DND-41 (cell line): ENCODE results near the gene AOPEP.

Experiments
- ATAC-seq: fragments of 200-7000 bp; cut with Tn5 transposase; 3 replicates; pipeline ENCODE4 v1.9.1; 2021; ENCODE audit warnings: low read depth; ENCODE audit not compliant: insufficient read depth
- DNase-seq: peaks from one replicate; pipeline ENCODE4 v3.0.0-alpha.2; 2020
- H2AFZ ChIP-seq: 2 replicates; pipeline ENCODE4 v1.6.0; 2012; ENCODE audit warnings: low read depth, low read length
- H3K27ac ChIP-seq: 2 replicates; pipeline ENCODE4 v1.5.1; 2012; ENCODE audit warnings: low read length, inconsistent platforms
- H3K27me3 ChIP-seq: fragments of 200-600 bp; sonication (generic); 2 replicates; pipeline ENCODE4 v1.6.0; 2012; ENCODE audit warnings: low read length, mild to moderate bottlenecking, inconsistent platforms; ENCODE audit not compliant: insufficient read depth, poor library complexity
- H3K36me3 ChIP-seq: 2 replicates; pipeline ENCODE4 v1.5.1; 2012; ENCODE audit warnings: low read length, inconsistent platforms; ENCODE audit not compliant: insufficient read depth
- H3K4me1 ChIP-seq: 2 replicates; pipeline ENCODE4 v1.5.1; 2012; ENCODE audit warnings: mild to moderate bottlenecking, low read length; ENCODE audit not compliant: insufficient read depth
- H3K4me2 ChIP-seq: 2 replicates; pipeline ENCODE4 v1.6.0; 2012; ENCODE audit warnings: mild to moderate bottlenecking, moderate library complexity, low read length, inconsistent platforms; ENCODE audit not compliant: insufficient read depth
- H3K4me3 ChIP-seq, 2 experiments: fragments of 200-600 bp in 1 of 2; shearing (Covaris generic) in 1 of 2; 2 replicates each; pipeline ENCODE4 v1.5.1; 2012 to 2016; ENCODE audit warnings: inconsistent platforms in 2 of 2, low read length in 2 of 2, mild to moderate bottlenecking in 2 of 2, low read depth in 1 of 2, moderate library complexity in 1 of 2
- H3K79me2 ChIP-seq: 2 replicates; pipeline ENCODE4 v1.6.0; 2012; ENCODE audit warnings: low read length, inconsistent platforms; ENCODE audit not compliant: insufficient read depth
- H3K9ac ChIP-seq: 2 replicates; pipeline ENCODE4 v1.6.0; 2012; ENCODE audit warnings: low read depth, mild to moderate bottlenecking, inconsistent platforms, low read length, moderate library complexity
- H3K9me3 ChIP-seq: 2 replicates; pipeline ENCODE4 v1.5.1; 2012; ENCODE audit warnings: low read length, moderate library complexity, mild to moderate bottlenecking, inconsistent platforms; ENCODE audit not compliant: insufficient read depth, severe bottlenecking
- H4K20me1 ChIP-seq: 2 replicates; pipeline ENCODE4 v1.6.0; 2012; ENCODE audit warnings: low read length; ENCODE audit not compliant: insufficient read depth
- CTCF ChIP-seq: IDR thresholded peaks from 2 replicates; pipeline ENCODE4 v1.5.1; 2012; ENCODE audit warnings: borderline replicate concordance, low read length, moderate library complexity, mild to moderate bottlenecking; ENCODE audit not compliant: poor library complexity, severe bottlenecking; ENCODE audit errors: extremely low read depth
- EZH2 ChIP-seq: IDR thresholded peaks from 3 replicates; pipeline ENCODE4 v1.6.1; 2012; ENCODE audit warnings: borderline replicate concordance, low read depth, mild to moderate bottlenecking, moderate library complexity, low read length, inconsistent platforms; ENCODE audit not compliant: severe bottlenecking

Gene AOPEP

GRCh38 chr9:94680020-94680419, 46.5 kb upstream of the AOPEP start:
- peaks cover 8% of the 10 kb centered on the region for H3K27me3 ChIP-seq
- no peak overlapping the region for H3K27ac ChIP-seq
- no peaks in the 10 kb centered on the region for H3K9me3 ChIP-seq
- no peak overlapping the region for H3K9ac ChIP-seq
- no peak for ATAC-seq
- DNase-seq = no peak
- no peaks in the 10 kb centered on the region for H4K20me1 ChIP-seq
- no peaks in the 10 kb centered on the region for H3K79me2 ChIP-seq
- no peak overlapping the region for H2AFZ ChIP-seq
- no peak for TF ChIP-seq EZH2
- no peak for TF ChIP-seq CTCF
- H3K36me3 ChIP-seq = no peaks in the 10 kb centered on the region
- H3K4me2 ChIP-seq = no peak overlapping the region
- H3K4me1 ChIP-seq = no peaks in the 10 kb centered on the region
- H3K4me3 ChIP-seq = no peak overlapping the region

GRCh38 chr9:94680621-94681020, 45.9 kb upstream of the AOPEP start:
- Histone ChIP-seq H3K9ac (no peak overlapping the region), H4K20me1 (no peaks in the 10 kb centered on the region), H3K9me3 (no peaks in the 10 kb centered on the region), H3K4me3 (no peak overlapping the region), H3K27ac (no peak overlapping the region), H3K36me3 (no peaks in the 10 kb centered on the region), H3K4me1 (no peaks in the 10 kb centered on the region), H2AFZ (no peak overlapping the region), H3K4me2 (no peak overlapping the region), H3K27me3 (peaks cover 8% of the 10 kb centered on the region), H3K79me2 (no peaks in the 10 kb centered on the region)
- DNase-seq (no peak), ATAC-seq (no peak)
- no peak for TF ChIP-seq CTCF
- no peak for TF ChIP-seq EZH2

- TF ChIP-seq EZH2 (no peak), CTCF (peak; percentile 72)
- H3K9me3 ChIP-seq = no peaks in the 10 kb centered on the region
- H3K36me3 ChIP-seq = no peaks in the 10 kb centered on the region
- H3K27me3 ChIP-seq = peaks cover 8% of the 10 kb centered on the region
- no peak overlapping the region for H3K27ac ChIP-seq
- no peak overlapping the region for H3K4me3 ChIP-seq
- no peak overlapping the region for H2AFZ ChIP-seq
- H4K20me1 ChIP-seq = no peaks in the 10 kb centered on the region
- H3K4me2 ChIP-seq = no peak overlapping the region
- H3K4me1 ChIP-seq = no peaks in the 10 kb centered on the region
- ATAC-seq (peak; percentile 87), DNase-seq (peak; percentile 50)
- no peak overlapping the region for H3K9ac ChIP-seq
- no peaks in the 10 kb centered on the region for H3K79me2 ChIP-seq
Measured at GRCh38 chr9:94681508-94681907, 45.0 kb upstream of the AOPEP start.

- no peak overlapping the region for H3K4me3 ChIP-seq
- H3K27me3 ChIP-seq = no peaks in the 10 kb centered on the region
- H3K36me3 ChIP-seq = no peaks in the 10 kb centered on the region
- no peak for TF ChIP-seq CTCF
- no peak for TF ChIP-seq EZH2
- H2AFZ ChIP-seq = no peak overlapping the region
- ATAC-seq (no peak), DNase-seq (no peak)
- H3K4me2 ChIP-seq = no peak overlapping the region
- no peaks in the 10 kb centered on the region for H3K4me1 ChIP-seq
- no peaks in the 10 kb centered on the region for H4K20me1 ChIP-seq
- no peaks in the 10 kb centered on the region for H3K79me2 ChIP-seq
- H3K27ac ChIP-seq = no peak overlapping the region
- H3K9me3 ChIP-seq = no peaks in the 10 kb centered on the region
- no peak overlapping the region for H3K9ac ChIP-seq
Measured at GRCh38 chr9:94685359-94685758, 41.1 kb upstream of the AOPEP start.
